OCI-LY7 (cell line): Measurements from ENCODE around the gene TBC1D4. TPM values are rescaled to one million over a fixed set of nuclear protein-coding genes. Genes with fewer than 3 reads are reported as not detected.

Experiments used
- BruUV-seq: library from RNA; stranded (reverse); fragments of 400-500 nt; replicated peaks from 2 replicates; lab custom pipeline; 2021; lab: Mats Ljungman, UMichigan
- CTCF ChIA-PET: fragments of 300-600 bp; sonication (Branson Sonifier 250); formaldehyde crosslinking; loops from one replicate; lab custom pipeline; 2022; ENCODE audit warnings: antibody characterized with exemption; ENCODE audit not compliant: unreplicated experiment; lab: Charles Lee
- POLR2A ChIA-PET: fragments of 300-600 bp; sonication (Branson Sonifier 250); formaldehyde crosslinking; loops from one replicate; lab custom pipeline; 2022; ENCODE audit warnings: antibody characterized with exemption; lab: Charles Lee
- DNase-seq: peaks from one replicate; pipeline ENCODE4 v3.0.0-alpha.2; 2015; ENCODE audit warnings: low spot score
- H2AFZ ChIP-seq: fragments of 200-600 bp; sonication (generic), shearing (Covaris generic); 2 replicates; pipeline ENCODE4 v1.6.1; 2014; ENCODE audit warnings: mild to moderate bottlenecking, antibody characterized with exemption, low read length, moderate library complexity
- H3K27ac ChIP-seq: fragments of 200-600 bp; sonication (generic); 2 replicates; pipeline ENCODE4 v1.5.1; 2014; ENCODE audit warnings: mixed run types, low read depth, mild to moderate bottlenecking, moderate library complexity, low read length, inconsistent platforms; ENCODE audit not compliant: poor library complexity, severe bottlenecking
- H3K36me3 ChIP-seq: fragments of 200-600 bp; sonication (generic); 2 replicates; pipeline ENCODE4 v1.6.1; 2014; ENCODE audit warnings: mild to moderate bottlenecking, antibody characterized with exemption, low read length, moderate library complexity, mixed read lengths; ENCODE audit not compliant: insufficient read depth
- H3K4me1 ChIP-seq: fragments of 200-600 bp; sonication (generic); 2 replicates; pipeline ENCODE4 v1.5.1; 2014; ENCODE audit warnings: mild to moderate bottlenecking, low read length; ENCODE audit not compliant: insufficient read depth, poor library complexity, severe bottlenecking
- H3K4me2 ChIP-seq: fragments of 200-600 bp; sonication (generic); 2 replicates; pipeline ENCODE4 v1.6.1; 2014; ENCODE audit warnings: mild to moderate bottlenecking, low read length
- H3K4me3 ChIP-seq: fragments of 200-600 bp; sonication (generic); 2 replicates; pipeline ENCODE4 v1.5.1; 2014; ENCODE audit warnings: mild to moderate bottlenecking, low read depth, low read length; ENCODE audit not compliant: poor library complexity, severe bottlenecking
- H3K79me2 ChIP-seq: fragments of 200-600 bp; sonication (generic); 2 replicates; pipeline ENCODE4 v1.6.1; 2016; ENCODE audit warnings: low read depth, mild to moderate bottlenecking, low read length, moderate library complexity, mixed read lengths; ENCODE audit not compliant: insufficient read depth
- H3K9me2 ChIP-seq: fragments of 200-600 bp; sonication (generic); 2 replicates; pipeline ENCODE4 v1.6.1; 2016; ENCODE audit warnings: mild to moderate bottlenecking, low read length, mixed read lengths; ENCODE audit not compliant: insufficient read depth
- H3K9me3 ChIP-seq: fragments of 200-600 bp; sonication (generic); 2 replicates; pipeline ENCODE4 v1.6.1; 2014; ENCODE audit warnings: mild to moderate bottlenecking, mixed run types, low read length, mixed read lengths
- H4K20me1 ChIP-seq: fragments of 200-600 bp; sonication (generic); 2 replicates; pipeline ENCODE4 v1.6.1; 2014; ENCODE audit warnings: mild to moderate bottlenecking, antibody characterized with exemption, low read length, moderate library complexity, mixed read lengths; ENCODE audit not compliant: insufficient read depth
- CTCF ChIP-seq: fragments of 200-600 bp; sonication (generic); conservative IDR thresholded peaks from 2 replicates; pipeline ENCODE4 v1.5.1; 2014; ENCODE audit warnings: mild to moderate bottlenecking, antibody characterized with exemption, low read length, moderate library complexity, mixed read lengths
- EZH2phosphoT487 ChIP-seq: fragments of 200-600 bp; sonication (generic); IDR thresholded peaks from 2 replicates; pipeline ENCODE4 v1.6.1; 2018; ENCODE audit warnings: low read depth, borderline replicate concordance, mild to moderate bottlenecking, mixed run types, antibody characterized with exemption, low read length, moderate library complexity, mixed read lengths
- intact Hi-C: fragments of 100-400 bp; cut with micrococcal nuclease; formaldehyde crosslinking; loops from one replicate; pipeline ENCODE4 v1.10.0; 2022; ENCODE audit not compliant: unreplicated experiment
- total RNA-seq, 2 experiments: library from RNA; depleted of rRNA in 1 of 2; stranded (reverse); fragments of >200 nt in 1 of 2; shearing (Covaris generic) in 1 of 2; gene quantifications; 2 replicates each; pipeline ENCODE4 v1.2.3, GENCODE V29; 2014 to 2022

The TBC1D4 gene
- total RNA-seq, 2 experiments from 2014 or later: 21.7 to 24.3 TPM

DNA sequence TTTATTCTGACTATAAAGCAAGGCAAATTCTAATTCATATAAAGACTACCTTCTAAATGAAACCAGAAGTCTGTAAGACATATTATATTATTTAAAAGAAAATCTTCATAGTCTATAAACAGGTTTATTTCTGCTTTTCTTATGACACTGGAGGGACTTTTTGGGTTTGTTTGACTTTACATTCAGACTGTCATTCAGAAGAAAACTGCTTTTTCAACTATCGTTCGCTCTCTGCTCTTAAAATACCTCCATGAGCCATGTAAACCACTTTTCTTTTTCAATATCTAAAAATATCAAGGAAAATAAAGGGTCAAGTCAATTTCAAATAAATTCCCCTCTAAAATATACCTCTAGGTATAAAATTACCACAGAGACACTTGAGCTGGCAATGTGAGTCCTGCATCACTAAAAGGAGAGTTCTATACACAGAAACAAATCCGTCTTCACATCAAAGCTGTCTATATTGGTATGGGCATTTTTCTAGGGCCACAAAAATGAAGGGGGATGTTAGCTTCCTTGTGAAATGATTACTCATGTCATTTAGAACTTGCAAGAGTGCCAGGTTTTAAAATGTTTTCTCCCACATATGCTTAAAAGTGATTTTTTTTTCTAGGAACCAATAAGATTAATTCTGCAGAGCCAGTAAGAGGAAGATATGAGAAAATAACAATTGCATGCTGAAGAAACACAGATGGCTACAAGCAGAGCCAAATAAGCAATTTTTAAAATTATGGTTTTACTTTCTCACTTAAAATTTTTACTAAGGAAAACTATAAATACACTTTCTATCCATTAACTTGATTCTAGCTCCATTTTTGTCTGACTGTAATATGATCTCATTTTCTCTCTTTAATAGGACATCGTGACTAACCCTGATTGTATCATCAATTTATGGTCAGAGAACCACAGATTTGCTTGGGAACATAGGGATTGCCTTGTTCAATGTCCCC is 181.8 kb downstream of the TBC1D4 start:
- no peak for TF ChIP-seq CTCF
- TF ChIP-seq EZH2phosphoT487: no peak
- H3K79me2 ChIP-seq: no peaks in the 10 kb centered on the region
- no peaks in the 10 kb centered on the region for H3K4me1 ChIP-seq
- no peak for DNase-seq
- H3K9me2 ChIP-seq: no peaks in the 10 kb centered on the region
- intact Hi-C loops: no loop called here
- CTCF ChIA-PET: no interaction called here
- no peaks in the 10 kb centered on the region for H3K9me3 ChIP-seq
- H2AFZ ChIP-seq: no peak overlapping the region
- BruUV-seq: no TSS peak
- peaks cover 20% of the 10 kb centered on the region for H3K36me3 ChIP-seq
- no peak overlapping the region for H3K27ac ChIP-seq
- no peak overlapping the region for H3K4me3 ChIP-seq
- no peaks in the 10 kb centered on the region for H4K20me1 ChIP-seq
- no peak overlapping the region for H3K4me2 ChIP-seq
- POLR2A ChIA-PET: no interaction called here

DNA sequence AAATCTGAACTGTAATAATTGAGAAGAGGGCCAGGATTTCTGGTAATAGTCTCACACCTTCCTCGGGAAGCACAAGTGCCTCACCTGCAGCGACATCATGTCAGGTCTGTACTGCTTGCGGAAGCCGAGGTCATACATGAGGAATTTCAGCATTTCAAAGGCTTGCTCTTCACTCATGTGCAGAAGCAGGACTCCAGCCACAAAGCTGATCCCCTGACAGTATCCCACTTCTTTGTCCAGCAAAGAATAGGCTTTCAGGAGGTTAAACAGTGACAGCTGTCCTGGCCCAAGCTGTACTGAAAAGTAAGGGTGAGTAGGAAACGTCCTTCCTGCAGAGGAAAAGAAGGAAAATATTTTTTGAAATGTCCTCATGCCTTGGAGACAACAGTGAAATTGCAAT is 182.7 kb downstream of the TBC1D4 start:
- BruUV-seq: no TSS peak
- intact Hi-C loops: no loop called here
- H3K36me3 ChIP-seq: peaks cover 13% of the 10 kb centered on the region; the same call in 1 of the 2 replicates
- TF ChIP-seq CTCF (no peak), EZH2phosphoT487 (no peak)
- POLR2A ChIA-PET: no interaction called here
- H3K9me2 ChIP-seq: no peaks in the 10 kb centered on the region
- no peak overlapping the region for H3K4me2 ChIP-seq
- no peaks in the 10 kb centered on the region for H3K4me1 ChIP-seq
- H2AFZ ChIP-seq: no peak overlapping the region
- H3K27ac ChIP-seq: no peak overlapping the region
- H3K79me2 ChIP-seq: no peaks in the 10 kb centered on the region
- no peaks in the 10 kb centered on the region for H3K9me3 ChIP-seq
- CTCF ChIA-PET: no interaction called here
- H4K20me1 ChIP-seq: no peaks in the 10 kb centered on the region
- no peak for DNase-seq
- H3K4me3 ChIP-seq: no peak overlapping the region

DNA sequence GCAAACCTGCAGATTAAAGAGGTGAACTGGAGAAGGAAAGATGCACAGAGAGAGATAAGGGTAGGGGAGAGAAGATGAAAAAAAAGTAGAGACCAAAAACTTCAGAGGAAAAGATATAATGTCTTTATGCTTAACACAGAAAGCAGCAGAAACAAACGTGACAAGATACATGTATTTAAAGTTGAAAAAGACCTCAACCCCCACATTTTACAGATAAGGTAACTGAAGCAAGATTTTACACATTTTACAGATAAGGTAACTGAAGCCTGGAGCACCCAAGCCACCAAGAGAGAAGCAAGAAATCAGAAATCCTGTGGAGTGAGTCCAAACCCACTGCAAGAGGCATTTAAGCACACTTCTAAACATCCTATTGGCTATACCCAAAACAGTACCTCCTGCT is 185.3 kb downstream of the TBC1D4 start:
- Histone ChIP-seq H3K79me2 (no peaks in the 10 kb centered on the region), H3K27ac (no peak overlapping the region), H3K4me3 (no peak overlapping the region), H4K20me1 (no peaks in the 10 kb centered on the region), H2AFZ (no peak overlapping the region), H3K4me1 (no peaks in the 10 kb centered on the region), H3K9me3 (no peaks in the 10 kb centered on the region), H3K9me2 (no peaks in the 10 kb centered on the region), H3K4me2 (no peak overlapping the region), H3K36me3 (peaks cover 19% of the 10 kb centered on the region)
- ChIA-PET POLR2A (interaction anchor here (1.7 kb wide), 1 partner anchor 11 kb away, joined by 4 read pairs; no protein-coding TSS in a partner anchor), CTCF (no interaction called here)
- TF ChIP-seq CTCF (no peak), EZH2phosphoT487 (no peak)
- DNase-seq: no peak
- intact Hi-C loops: no loop called here
- BruUV-seq: no TSS peak
